ENCODE data around the gene PGS1.
"Not testable (repeated sequence)": the region's sequence is repeated elsewhere in the genome, so short reads cannot be mapped to it uniquely, and the experiment has no call there.

Gene PGS1

GRCh38 chr17:78378225-78379130, at the start of gene PGS1:
Gene PGS1, plus strand, starts transcription at chr17:78378649. Its CDS starts 17 bp downstream, at chr17:78378666.
- DNase-seq = peak; percentile 85

- DNase-seq = peak; percentile 56
These were observed 49.0 kb upstream of the PGS1 start for GRCh38 chr17:78329263-78330059.

GRCh38 chr17:78330570-78331224, 47.8 kb upstream of the PGS1 start:
- DNase-seq = no peak

GRCh38 chr17:78331355-78331754, 47.1 kb upstream of the PGS1 start:
- not testable (repeated sequence) for DNase-seq

DNA sequence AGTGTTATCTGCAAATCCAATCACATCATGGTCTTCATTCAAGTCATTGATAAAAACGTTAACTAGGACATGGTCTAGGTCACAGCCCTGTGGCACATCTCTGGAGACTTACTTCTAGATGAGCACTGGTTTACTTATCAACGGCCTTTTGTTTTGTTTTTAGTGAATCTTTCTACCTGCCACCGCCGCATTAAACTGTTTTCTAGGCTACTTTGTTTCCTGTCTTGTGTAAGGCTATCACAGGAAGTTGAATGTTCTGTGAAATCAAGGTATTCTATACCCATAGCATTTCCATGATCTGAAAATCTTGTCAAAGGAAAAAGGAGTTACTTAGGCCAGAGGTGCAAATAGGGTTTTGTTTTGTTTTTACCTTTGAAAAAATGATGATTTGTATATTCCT, 45.5 kb upstream of the PGS1 start:
- DNase-seq = no peak

GRCh38 chr17:78335209-78335608, 43.2 kb upstream of the PGS1 start:
- no peak for DNase-seq

- no peak for DNase-seq
These were observed 41.0 kb upstream of the PGS1 start for GRCh38 chr17:78337244-78338109.

DNA sequence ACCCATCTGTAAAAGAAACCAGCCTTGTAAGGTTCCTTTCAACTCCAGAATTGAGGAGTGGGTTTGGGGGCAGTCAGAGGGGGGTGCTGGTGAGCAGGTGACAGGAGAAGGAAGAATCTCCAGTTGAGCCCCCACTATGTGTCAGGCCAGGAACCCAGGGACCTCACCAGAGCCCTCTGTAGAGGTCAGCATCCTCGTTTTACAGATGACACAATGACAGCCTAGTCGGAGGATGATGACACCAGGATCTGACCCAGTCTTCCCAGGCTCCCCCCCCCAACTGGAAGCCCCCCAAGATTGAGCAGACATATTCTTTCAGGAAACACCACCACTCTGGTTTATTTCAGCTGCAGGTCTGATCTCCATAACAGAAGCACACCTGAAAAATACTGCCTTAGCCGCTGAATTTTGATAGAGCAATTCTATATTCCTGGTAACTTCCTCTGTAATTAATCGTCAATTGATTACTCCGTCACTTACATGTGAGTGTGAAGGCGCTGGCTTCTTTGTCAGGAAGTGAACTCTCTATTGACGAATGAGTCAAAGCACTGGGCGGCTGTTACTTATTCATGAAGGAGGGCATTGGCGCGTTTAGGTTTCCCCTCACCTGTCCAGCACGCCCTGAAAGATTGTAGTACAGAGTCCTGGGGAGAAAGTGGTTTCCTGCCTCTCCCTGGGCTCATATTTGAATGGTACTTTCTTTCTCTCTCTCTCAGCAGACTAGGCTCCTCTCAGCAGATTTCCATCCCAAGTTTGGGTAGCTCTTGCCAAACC, 39.8 kb upstream of the PGS1 start:
- no peak for DNase-seq

GRCh38 chr17:78340183-78340955, 38.1 kb upstream of the PGS1 start:
- DNase-seq = no peak

- no peak for DNase-seq
These were observed 36.6 kb upstream of the PGS1 start for GRCh38 chr17:78341559-78342448.

DNA sequence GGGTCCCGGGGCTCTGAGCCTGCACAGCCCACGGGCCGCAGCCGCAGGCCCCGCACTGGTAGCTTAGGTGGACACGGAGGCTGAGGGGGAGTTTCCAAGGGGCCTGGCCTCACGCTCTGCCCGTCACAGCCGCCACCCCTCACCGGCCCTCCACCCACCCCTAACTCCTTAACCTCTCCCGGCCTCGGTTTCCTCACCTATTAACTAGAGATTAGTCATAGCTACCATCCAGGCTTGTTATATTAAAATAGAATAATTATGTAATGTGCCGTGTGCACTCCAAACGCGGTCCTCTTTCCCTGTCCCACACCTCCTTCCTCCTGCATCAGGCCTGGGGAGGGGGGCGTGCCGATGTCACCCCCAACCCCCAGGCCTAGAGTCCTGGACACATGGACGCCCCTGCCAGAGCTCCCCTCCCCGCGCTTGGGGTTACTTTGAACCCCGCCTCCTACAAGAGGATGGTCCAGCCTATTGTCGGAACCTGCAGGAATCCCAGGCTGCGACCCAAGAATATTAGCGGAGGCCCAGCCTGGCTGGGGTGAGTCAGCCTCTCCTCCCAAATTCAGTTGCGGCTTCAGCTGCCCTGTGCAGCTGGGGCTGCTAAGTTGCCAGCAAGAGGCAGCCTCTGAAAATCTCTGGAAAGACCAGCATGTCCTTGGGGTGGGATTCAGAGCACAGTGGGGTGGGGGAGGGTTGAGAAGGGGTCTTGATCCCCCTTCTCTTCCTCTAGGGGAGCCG, 35.8 kb upstream of the PGS1 start:
- DNase-seq = no peak

GRCh38 chr17:78343187-78343542, 35.3 kb upstream of the PGS1 start:
- peak; percentile 35 for DNase-seq

DNA sequence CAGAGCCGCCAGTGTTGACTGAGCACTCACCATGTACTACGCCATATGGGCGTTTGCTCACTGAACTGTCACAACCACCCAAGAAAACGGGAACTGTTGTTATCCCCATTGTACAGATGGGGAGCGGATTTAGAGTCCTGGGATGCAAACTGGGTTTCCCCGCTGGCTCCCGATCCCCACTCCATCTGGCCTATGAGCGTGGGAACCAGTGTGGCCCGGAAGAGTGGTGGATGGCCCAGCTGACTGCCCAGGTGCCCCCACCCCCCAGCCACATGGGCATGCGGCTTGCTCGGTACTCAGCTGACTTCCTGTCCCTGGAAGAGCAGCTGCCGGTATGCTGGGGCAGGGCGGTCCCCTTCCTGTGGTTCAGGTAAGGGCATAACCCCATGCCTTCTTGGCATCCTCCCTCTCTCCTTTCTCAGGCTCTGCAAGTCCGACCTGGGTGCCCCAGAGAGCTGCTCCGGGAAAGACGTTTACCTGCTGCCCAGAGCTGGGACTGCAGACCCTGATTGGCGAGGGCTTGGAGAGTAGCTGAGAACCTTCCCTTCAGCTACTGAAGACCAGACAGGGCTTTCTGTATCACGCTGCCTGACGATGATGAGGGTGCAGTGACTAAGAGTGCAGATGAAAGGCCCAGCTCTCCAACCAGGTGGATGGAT, 34.8 kb upstream of the PGS1 start:
- no peak for DNase-seq

DNA sequence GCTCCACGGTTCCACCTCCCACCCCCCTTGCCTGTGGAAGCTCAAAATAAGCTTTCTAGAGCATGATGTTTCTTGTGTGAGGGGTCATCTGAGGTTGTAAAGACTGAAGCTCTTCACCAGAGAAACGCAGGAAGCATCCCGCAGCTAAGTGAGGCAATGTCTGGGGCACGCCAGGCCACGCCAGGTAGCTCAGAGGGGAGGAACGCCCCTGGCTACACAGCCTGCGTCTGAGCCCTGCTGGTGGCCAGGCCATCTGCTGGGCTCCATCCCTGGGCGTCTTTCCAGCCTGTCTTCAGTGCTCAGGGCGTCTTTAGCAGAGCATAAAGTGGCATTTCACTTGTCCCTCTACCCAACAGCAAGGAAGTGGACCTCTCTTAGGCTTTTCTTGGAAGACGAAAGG, 33.8 kb upstream of the PGS1 start:
- no peak for DNase-seq

- DNase-seq = no peak
These were observed 33.3 kb upstream of the PGS1 start for GRCh38 chr17:78345172-78345571.

- DNase-seq = no peak
These were observed 32.5 kb upstream of the PGS1 start for GRCh38 chr17:78345791-78346494.

GRCh38 chr17:78346605-78347250, 31.7 kb upstream of the PGS1 start:
- no peak for DNase-seq
